Fibroblast of mammary gland (primary cell): Measurements from ENCODE around the gene TGFBRAP1.

Source experiments
- DNase-seq: peaks from one replicate; pipeline ENCODE4 v3.0.0-alpha.2; 2010; ENCODE audit warnings: low read depth
- H3K4me3 ChIP-seq: 2 replicates; pipeline ENCODE4 v1.5.1; 2011; ENCODE audit warnings: low read depth, mild to moderate bottlenecking, low read length, moderate library complexity; ENCODE audit not compliant: control insufficient read depth
- TF ChIP-seq, protein P1 (sequence below): conservative IDR thresholded peaks from 2 replicates; pipeline ENCODE4 v1.5.1; 2011; ENCODE audit warnings: low read depth, low read length, inconsistent platforms; ENCODE audit not compliant: control insufficient read depth, insufficient read depth

TGFBRAP1 gene

DNA sequence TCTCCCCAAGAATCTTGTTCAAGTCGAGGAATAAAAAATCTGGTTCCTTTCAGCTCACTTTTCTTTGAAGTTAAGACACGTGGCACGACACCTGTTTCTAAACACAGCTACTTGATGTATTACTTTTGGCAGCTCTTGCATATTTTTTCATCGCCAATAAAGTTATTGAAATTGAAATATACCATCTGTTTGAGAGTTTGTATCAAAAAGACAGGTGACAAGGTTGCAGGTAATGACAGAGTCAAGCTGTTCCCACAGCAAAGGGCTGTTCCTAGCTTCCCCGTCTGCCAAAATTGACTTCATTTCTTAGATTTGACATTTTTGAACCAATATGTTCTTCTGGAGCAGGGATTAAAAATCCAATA, 93.5 kb downstream of the TGFBRAP1 start:
- no peak for DNase-seq
- TF ChIP-seq, protein P1, sequence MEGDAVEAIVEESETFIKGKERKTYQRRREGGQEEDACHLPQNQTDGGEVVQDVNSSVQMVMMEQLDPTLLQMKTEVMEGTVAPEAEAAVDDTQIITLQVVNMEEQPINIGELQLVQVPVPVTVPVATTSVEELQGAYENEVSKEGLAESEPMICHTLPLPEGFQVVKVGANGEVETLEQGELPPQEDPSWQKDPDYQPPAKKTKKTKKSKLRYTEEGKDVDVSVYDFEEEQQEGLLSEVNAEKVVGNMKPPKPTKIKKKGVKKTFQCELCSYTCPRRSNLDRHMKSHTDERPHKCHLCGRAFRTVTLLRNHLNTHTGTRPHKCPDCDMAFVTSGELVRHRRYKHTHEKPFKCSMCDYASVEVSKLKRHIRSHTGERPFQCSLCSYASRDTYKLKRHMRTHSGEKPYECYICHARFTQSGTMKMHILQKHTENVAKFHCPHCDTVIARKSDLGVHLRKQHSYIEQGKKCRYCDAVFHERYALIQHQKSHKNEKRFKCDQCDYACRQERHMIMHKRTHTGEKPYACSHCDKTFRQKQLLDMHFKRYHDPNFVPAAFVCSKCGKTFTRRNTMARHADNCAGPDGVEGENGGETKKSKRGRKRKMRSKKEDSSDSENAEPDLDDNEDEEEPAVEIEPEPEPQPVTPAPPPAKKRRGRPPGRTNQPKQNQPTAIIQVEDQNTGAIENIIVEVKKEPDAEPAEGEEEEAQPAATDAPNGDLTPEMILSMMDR = no peak
- H3K4me3 ChIP-seq = no peak overlapping the region

GRCh38 chr2:105235388-105236059, 94.0 kb downstream of the TGFBRAP1 start:
- no peak overlapping the region for H3K4me3 ChIP-seq
- TF ChIP-seq, protein P1 = peak; percentile 80
- DNase-seq = peak; percentile 78

GRCh38 chr2:105231232-105231619, 98.3 kb downstream of the TGFBRAP1 start:
- H3K4me3 ChIP-seq = no peak overlapping the region
- no peak for DNase-seq
- TF ChIP-seq, protein P1 = no peak

GRCh38 chr2:105224444-105224843, 105.1 kb downstream of the TGFBRAP1 start:
- H3K4me3 ChIP-seq = no peak overlapping the region
- no peak for DNase-seq
- TF ChIP-seq, protein P1 = no peak

- TF ChIP-seq, protein P1 = no peak
- DNase-seq = no peak
- H3K4me3 ChIP-seq = no peak overlapping the region
Measured at GRCh38 chr2:105220604-105221003, 108.9 kb downstream of the TGFBRAP1 start.

GRCh38 chr2:105215586-105216192, 113.8 kb downstream of the TGFBRAP1 start:
- H3K4me3 ChIP-seq = no peak overlapping the region
- TF ChIP-seq, protein P1 = no peak
- DNase-seq = no peak
